Suprapubic skin (tissue), 3 donors: ENCODE measurements around the gene CACNA1G.

Source experiments
- CTCF ChIP-seq, 2 donors: fragments of 200-600 bp in 1 of 2; fragments of 450-650 bp in 1 of 2; sonication (generic) in 1 of 2; IDR thresholded peaks; one replicate each; pipeline ENCODE4 v1.5.1; 2016 to 2019; ENCODE audit warnings: antibody characterized with exemption in 2 of 2, mild to moderate bottlenecking in 1 of 2, moderate library complexity in 1 of 2
- POLR2A ChIP-seq, 2 donors: fragments of 450-650 bp; IDR thresholded peaks; one replicate each; pipeline ENCODE4 v1.6.1; 2017; ENCODE audit warnings: antibody characterized with exemption in 2 of 2, mild to moderate bottlenecking in 2 of 2, moderate library complexity in 2 of 2

GRCh38 chr17:50632637-50633036 lies 72.1 kb downstream of the CACNA1G start:
- TF ChIP-seq CTCF (IDR thresholded peaks at IDR 0.05): no peak
- no peak for TF ChIP-seq POLR2A (IDR thresholded peaks at IDR 0.05)
